GM19238 (cell line): Measurements from ENCODE around the gene FREM2.

ENCODE experiments used
- DNase-seq: peaks from one replicate; pipeline ENCODE4 v3.0.0; 2011; ENCODE audit warnings: low spot score; ENCODE audit not compliant: insufficient read length

Gene FREM2

DNA sequence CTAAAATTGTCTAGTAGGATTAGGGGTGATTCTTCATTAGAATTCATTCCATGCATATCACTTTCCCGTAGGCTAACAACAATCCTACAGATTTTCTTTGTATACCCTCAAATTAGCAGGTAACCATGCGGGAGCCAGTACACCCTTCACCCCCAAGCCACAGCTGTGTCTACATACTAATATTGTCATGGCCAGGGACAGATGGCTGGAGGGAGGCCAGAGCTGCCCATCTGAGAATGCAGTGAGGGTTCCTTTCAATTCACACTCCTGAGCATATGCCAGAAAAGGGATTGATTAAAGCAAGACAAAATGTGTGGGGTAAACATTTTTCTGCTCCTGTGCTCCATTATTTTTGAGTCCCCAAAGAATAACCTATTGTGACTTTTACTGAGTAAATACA, 68.9 kb downstream of the FREM2 start:
- DNase-seq, result no peak

DNA sequence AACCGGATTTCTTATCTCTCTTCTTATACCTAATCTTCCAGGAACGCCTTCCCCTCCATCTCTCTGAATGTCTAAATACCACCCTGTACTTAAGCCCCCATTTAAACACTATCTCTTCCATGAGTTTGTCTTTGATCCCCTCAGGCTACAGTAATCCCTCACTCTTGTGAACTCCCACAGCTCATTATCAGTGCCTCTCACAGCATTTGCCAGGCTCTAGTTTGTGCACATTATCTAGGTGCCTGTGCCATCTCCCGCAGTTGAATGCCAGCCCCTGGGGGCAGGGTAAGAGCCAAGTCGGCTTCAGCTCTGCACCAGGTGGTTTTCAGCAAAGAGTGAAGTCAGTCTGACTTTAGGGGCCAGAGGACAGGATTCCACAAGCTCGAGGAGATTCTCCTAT, 71.4 kb downstream of the FREM2 start:
- no peak for DNase-seq

DNA sequence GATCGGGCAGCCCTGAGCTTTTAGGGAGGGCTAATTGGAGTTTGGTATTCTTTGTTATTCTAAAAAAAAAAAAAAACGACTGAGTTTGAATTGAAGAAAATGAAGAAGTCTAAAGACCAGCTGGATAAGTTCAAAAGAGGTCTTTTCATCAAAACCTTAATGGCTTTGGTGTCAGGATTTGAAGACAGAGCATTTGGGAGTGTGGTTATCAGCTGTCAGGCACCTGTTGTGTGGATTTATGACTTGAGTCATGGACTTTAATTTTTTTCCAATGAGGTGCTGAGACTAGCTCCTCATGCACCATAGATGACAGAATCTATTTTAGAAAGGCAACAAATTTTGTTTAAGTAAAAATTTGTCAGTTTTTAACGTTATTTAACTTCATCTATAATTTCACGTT, 72.5 kb downstream of the FREM2 start:
- no peak for DNase-seq

DNA sequence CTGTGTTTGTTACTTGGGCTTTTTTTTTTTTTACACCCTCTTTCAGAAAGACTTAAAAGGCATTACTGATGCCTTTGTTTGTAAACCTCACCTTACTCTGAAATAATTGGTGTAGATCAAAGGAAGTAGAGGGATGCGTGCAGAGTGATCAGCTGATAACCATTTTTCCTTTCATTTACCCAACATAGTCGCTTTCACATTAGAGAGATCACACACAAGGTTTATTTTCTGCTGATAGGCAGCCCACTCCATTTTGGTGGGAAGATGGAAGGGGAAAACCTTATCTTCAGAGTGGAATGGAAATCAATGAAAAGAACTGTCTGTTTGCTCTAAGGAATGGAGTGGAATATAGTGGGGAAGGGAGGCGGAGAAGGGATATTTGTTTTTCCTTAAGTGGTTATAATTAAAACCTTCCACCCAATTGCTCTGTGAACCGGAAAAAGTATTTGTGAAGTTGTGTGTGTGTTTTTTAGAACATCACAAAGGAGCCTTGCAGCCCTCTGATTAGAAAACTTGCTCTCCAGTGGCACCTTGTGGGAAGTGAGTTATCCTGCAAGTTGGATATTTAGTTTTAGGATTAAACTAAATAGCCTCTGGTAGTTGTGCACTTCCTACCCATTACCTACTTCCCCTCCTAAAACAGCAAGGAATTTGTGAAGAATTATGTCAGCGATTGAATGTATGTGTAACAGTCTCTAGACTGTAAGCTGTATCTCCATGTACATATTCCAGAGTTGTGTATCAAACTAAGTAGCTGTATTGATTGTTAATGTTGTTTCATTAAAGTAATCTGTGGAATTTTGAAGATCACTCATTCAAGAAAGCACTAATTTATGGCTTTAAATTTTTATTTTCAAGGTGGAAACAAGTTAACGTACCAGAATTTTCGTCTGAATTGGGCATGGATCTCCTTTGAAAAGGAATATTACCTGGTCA, 76.8 kb downstream of the FREM2 start:
- DNase-seq, result no peak

DNA sequence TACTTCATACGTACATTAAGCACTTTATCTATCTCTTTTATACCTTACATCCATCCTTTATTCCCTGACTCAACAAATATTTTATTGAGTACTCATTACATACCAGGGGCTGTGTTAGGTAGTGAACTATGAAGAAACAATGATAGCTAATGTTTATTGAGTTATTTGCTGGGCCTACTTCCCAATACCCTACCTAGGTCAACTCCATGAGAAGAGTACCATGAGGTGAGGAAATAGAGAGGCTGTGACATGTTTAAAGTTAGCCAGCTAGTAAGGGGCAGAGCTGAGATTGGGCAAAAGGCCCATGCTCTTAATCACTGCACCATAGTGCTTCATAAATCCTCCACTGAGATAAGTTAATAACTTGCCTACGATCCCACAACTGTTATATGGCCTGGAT, 79.9 kb downstream of the FREM2 start:
- DNase-seq, result no peak

DNA sequence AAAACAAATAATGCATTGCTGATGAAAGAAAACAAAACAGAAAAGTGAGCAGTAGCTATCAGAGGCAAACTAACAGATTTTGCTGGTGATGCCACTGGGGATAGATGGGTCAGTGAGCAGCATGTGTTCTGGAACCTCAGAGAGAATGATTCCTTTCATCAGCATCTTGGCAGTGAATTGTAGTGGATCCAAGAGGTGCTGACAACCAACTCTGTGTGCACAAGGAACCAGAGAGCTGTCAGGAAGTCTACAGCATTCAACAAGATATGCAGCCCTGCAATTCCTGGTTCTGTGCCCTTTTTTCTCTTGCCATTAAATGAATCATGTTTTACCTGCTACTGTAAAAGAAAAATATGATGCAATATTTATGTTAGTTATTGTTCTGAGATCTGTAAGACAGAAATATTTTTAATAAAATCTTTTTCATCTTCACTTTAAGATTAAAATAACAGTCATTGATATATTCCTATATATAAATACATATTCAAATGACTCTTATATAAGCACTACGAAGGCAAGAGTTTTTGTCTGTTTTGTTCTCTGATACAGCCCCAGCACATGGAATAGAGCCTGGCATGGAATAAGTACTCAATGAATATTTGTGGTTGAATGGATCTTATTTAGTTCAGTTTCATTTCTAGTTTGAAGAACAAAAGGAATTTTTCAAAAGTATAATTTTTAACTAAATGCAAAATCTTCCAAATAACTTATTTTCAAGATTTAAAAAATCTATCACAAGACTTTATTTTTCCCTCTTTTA, 80.8 kb downstream of the FREM2 start:
- DNase-seq, result no peak

DNA sequence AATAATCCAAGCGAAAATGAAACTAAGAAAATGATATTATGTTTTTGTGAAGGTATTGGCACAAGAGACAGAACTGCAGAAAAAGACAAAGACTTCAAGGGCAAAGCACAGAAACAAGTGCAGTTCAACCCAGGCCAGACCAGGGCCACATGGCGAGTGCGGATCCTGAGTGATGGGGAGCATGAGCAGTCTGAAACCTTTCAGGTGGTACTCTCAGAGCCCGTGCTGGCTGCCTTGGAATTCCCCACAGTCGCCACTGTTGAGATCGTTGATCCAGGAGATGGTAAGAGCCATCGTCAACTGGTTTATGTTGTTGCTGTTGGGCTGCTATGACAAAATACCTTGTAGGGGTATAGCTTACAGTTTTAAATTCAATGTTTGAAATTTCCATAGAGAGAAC, 82.6 kb downstream of the FREM2 start:
- no peak for DNase-seq

DNA sequence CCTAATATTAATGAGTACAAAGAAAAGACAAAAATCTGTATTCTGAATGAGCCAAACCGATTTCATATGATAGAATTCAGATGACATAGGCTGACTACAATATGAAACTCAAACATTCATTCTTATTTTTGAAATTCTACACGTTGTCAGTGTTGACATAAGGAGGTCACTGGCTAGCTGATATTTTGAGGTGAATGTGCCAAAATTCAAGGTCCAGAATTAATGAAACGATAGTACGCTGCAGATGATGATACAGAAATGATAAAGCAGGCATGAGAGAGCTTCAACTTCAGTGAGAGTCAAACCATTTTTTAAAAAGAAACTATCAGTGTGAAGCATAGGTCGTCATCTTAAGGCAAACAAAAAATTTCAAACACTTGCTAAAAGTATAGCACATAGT, 88.2 kb downstream of the FREM2 start:
- DNase-seq, result no peak

DNA sequence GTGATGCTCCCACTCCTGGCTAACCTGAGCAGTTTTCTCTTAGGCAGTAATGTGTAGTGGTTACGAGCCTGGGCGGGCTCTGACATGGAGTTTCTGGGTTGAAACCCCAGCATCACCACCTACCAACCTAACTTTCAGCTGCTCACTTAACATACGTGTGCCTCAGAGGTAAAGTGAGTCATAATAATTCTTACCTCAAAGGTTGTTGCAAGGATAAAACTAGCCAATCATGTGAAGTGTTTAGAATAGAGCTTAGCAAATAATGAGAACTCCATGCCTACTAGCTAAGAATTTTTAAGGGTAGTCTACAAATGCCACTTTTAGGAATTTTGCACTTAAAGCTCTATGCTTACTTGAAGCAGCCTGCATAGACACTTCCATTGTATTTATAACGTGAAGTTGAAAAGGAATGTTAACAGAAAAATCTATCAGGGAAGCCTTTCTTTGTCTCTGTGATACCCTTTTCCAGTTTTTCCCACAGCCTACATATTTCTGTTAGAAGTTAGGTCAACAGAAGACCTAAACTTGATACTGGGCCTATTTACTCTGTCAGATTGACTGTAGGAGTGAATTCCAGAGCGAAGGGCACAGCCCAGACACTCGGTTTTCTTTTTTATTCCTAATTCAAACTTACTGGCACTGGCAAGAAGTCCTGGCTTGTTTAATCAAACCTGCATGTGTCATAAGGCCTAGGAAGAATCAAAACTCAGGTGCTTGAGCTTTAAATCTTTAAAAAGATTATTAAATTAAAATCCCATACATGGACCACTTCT, 90.7 kb downstream of the FREM2 start:
- DNase-seq, result no peak

DNA sequence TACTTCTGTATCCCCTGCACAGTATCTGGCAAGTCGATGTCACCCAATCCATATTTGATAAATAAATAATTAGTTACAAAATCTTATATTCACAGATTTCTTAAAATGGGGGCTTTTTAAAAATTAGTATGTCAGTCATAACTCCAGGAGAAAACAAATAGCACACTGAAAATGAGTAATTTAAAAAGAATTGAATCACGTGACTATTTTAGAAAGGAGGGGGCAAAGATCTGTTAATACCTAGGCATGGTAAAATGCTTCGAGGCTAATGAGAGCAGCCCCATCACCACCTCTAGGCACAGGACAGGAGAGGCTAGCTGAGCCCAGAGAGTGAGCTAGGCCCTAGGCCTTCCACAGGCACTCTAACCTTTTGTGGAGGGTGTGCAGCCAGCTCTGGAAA, 94.7 kb downstream of the FREM2 start:
- no peak for DNase-seq

DNA sequence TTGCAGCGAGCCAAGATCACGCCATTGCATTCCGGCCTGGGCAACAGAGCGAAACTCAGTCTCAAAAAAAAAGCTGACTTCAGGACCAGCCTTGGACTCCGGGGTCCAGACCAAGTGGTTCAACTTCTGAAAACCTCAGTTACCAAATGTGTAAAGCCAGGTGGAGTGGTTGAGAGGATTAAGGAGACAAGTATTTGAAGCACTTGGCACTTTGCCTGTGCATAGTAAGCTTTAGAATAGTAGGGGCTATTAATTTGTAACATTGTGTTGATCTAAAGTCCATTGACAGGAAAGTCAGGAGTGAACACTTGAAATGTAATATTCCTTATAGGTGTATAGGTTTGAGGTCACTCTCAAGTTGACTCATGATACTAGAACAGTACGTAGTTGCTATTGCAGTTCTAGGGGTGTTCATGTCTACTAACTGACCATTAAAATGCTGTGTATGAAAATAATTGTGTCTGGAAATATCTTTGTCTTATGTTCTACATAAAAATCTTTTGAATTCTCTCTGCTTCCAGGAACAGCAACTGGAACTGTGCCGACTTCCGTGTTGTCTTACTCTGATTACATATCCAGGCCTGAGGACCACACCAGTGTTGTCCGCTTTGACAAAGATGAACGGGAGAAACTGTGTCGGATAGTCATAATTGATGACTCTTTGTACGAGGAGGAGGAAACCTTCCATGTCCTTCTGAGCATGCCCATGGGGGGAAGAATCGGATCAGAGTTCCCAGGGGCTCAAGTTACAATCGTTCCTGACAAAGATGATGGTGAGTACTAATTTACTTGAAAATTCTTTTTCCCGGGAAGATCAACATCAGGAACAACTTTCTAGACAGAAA, 97.4 kb downstream of the FREM2 start:
- DNase-seq, result no peak

DNA sequence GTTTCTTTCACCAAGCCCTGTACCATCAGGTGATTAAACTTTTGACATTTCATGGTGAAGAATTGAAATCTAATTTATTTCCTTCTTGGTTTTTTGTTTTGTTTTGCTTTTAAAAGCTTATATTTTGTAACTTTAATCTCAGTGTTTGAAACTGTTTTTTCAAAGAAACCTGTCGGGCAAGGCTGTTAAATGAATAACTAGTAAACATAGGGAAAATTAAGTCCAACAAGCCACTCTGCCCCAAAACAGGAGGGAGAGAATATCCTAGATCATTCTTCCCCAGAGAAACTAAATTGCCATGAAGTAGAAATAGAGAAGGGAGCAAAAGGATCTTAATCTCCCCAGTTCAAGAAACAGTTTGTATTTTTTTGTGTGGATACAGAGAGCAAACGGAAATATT, 98.2 kb downstream of the FREM2 start:
- no peak for DNase-seq

DNA sequence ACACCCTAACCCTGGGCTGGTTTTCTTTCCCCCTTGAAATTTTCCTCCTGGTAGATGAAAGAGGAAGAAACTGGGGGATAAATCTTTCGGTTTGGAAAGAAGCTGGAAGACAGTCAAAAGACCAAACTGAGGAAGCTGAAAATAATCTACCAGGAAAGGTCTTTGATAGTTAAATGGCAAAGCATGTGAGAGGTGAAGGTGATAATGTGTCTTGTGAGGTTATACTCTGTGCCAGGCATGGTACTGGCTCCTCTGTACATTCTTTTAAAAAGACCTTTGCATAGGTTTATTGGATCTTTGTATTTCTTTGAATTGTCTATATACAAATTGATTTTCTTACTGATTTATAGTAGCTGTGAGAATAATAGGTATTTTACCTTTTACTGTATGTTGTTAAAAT, 98.6 kb downstream of the FREM2 start:
- no peak for DNase-seq

DNA sequence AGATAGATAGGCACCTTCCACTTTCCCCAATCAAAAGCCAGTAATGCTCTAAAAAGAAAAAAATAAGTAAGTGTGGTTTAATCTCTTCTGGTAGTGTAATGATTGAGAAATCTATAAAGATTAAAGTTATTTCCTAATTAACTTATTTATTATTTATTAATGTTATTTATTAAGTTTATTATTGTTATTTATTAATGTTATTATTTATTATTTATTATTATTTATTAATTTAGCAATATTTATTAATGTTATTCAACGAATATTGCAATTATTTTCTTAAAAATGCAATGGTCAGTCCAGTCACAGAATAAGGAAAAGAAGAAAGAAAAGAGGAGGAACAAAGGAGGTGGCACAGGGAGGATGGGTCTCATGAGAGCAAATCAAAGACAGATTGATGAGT, 100.7 kb downstream of the FREM2 start:
- no peak for DNase-seq

DNA sequence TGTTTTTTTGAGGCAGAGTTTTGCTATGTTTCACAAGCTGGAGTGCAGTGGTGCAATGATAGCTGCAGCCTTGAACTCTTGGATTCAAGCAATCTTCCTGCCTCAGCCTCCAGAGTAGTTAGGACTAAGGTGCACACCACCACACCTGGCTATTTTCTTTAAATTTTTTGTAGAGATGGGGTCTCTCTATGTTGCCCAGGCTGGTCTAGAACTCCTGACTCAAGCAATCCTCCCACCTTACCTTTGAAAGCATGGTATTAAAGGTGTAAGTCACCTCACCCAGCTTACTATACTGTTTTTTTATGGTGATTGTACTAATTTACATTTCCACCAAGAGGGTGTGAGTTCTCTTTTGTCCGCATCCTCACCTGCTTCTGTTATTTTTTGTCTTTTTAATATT, 110.0 kb downstream of the FREM2 start:
- no peak for DNase-seq

DNA sequence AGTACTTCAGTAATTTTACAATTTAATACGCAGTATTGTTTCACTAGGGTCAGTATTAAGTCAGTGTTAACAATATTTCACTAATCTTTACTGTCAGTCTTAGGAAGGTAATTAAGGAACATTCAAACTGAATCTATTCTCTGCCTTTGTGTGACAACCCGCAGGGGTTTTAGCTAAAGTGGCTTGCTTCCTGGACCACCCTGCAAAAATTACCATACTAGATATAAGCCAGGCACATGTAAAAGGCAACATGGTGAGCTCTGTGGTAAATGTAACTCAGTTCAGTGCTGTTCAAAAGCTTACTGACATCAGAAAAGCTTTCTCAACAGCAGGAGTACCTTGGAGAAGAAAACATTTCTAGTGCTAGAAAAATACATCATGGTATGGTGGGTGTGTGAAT, 116.7 kb downstream of the FREM2 start:
- no peak for DNase-seq

DNA sequence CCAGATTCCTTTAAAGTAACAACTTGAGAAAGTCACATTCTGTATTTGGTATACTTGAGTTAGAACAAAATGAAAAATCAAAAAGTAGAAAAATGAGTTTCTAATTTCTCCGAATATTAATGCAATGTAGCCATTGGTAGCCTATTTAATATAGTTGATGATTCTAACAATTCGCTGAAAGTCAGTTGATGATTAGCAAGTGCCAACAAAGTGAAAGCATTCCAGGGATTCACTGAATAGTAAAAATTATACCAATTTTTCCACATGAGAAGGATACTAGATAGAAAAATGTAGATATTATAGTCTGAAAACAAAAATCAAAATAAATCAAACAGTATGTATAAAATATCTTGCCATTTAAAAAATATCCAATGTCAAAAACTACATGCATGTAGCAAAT, 117.2 kb downstream of the FREM2 start:
- no peak for DNase-seq

DNA sequence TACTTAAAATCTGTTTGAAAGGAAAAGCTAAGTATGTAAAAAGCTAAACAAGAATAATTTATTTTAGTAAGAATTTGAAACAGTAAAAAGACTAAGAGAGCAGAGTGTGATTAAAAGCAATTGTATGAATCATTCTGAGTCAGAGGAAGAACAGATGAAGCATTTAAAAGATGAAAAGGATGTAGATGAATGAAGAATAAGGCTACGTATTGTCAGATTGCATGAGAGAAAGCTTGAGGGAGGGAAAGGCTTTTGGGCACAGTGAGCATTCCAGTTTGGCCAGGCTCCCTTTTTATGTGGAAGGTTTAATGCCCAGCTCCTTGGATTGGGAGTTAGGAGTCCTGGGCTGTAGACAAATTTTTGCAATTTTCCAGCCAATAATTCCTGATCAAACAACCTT, 117.7 kb downstream of the FREM2 start:
- no peak for DNase-seq

DNA sequence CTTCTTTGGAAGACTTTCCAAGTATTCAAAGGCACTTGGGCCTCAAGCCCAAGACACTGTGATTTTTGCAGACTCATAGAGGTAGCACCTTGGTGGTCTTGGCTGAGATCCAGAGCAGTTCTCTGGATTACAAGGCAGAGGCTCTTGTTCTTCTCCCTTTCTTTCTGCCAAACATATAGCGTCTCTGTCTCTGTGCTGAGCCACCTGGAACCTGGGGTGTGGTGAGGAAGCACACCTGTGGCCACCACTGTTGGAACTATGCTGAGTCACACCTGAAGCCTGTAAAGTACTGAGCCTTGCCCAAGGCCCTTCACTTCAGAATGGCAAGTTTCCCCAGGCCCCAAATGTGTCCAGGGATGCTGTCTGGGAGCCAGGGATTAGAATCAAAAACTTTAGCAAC, 127.5 kb downstream of the FREM2 start:
- no peak for DNase-seq

DNA sequence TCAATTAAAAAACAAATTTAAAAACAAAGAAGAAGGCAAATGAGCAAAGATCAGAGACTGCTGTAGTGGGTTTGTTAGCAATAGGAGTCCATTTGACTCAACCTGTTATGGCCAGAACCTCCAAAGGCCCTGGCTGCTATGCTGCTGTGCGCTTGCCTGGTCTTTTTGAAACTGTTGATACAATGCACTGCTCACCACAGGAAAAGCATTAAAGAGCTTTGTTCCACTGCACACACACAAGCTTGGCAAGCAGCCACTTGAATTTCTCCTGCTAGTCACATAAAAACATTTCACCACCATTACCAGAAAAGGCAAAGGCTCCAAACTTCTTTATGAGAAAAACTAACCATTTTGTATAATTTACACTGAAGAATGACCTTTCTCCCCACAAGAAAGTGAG, 132.2 kb downstream of the FREM2 start:
- no peak for DNase-seq

DNA sequence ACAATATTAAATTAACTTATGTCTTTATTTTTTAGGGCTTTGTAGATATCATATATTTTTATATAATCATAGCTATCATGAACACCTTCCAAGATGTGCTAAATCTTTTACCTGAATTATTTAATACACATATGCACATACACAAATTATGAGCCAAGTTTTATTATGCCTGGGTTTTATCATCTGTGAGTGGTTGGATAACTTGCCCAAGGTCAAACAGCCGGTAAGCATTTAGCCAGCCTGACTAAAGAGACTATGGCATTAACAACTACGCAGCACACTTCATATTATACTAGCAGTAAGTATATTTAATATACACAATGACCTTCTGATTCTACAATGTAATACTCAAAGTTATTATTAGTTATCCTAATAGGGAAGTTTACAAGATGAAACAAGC, 132.7 kb downstream of the FREM2 start:
- DNase-seq, result no peak
